LNCaP clone FGC (cell line): ENCODE data around the gene GRAMD1A.

Experiments used
- DNase-seq: peaks from one replicate; pipeline ENCODE4 v3.0.0-alpha.2; 2011; ENCODE audit warnings: low read depth
- H3K4me3 ChIP-seq: 2 replicates; pipeline ENCODE4 v1.5.1; 2011; ENCODE audit warnings: mild to moderate bottlenecking, low read depth, low read length, control low read depth
- TF ChIP-seq, protein P1 (sequence below): IDR thresholded peaks from 2 replicates; pipeline ENCODE4 v1.5.1; 2012; ENCODE audit warnings: mild to moderate bottlenecking; ENCODE audit not compliant: control insufficient read depth, insufficient read depth; ENCODE audit errors: extremely low read depth

GRAMD1A gene

GRCh38 chr19:35030257-35031071 is 30.3 kb downstream of the GRAMD1A start, which contains the start of gene SCN1B:
TSS of gene SCN1B (plus strand) at chr19:35030470. CDS start at chr19:35030821, 351 bp downstream.
- TF ChIP-seq, protein P1, sequence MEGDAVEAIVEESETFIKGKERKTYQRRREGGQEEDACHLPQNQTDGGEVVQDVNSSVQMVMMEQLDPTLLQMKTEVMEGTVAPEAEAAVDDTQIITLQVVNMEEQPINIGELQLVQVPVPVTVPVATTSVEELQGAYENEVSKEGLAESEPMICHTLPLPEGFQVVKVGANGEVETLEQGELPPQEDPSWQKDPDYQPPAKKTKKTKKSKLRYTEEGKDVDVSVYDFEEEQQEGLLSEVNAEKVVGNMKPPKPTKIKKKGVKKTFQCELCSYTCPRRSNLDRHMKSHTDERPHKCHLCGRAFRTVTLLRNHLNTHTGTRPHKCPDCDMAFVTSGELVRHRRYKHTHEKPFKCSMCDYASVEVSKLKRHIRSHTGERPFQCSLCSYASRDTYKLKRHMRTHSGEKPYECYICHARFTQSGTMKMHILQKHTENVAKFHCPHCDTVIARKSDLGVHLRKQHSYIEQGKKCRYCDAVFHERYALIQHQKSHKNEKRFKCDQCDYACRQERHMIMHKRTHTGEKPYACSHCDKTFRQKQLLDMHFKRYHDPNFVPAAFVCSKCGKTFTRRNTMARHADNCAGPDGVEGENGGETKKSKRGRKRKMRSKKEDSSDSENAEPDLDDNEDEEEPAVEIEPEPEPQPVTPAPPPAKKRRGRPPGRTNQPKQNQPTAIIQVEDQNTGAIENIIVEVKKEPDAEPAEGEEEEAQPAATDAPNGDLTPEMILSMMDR = no peak
- DNase-seq = no peak
- H3K4me3 ChIP-seq = peak within 1 kb of the TSS; percentile 23

DNA sequence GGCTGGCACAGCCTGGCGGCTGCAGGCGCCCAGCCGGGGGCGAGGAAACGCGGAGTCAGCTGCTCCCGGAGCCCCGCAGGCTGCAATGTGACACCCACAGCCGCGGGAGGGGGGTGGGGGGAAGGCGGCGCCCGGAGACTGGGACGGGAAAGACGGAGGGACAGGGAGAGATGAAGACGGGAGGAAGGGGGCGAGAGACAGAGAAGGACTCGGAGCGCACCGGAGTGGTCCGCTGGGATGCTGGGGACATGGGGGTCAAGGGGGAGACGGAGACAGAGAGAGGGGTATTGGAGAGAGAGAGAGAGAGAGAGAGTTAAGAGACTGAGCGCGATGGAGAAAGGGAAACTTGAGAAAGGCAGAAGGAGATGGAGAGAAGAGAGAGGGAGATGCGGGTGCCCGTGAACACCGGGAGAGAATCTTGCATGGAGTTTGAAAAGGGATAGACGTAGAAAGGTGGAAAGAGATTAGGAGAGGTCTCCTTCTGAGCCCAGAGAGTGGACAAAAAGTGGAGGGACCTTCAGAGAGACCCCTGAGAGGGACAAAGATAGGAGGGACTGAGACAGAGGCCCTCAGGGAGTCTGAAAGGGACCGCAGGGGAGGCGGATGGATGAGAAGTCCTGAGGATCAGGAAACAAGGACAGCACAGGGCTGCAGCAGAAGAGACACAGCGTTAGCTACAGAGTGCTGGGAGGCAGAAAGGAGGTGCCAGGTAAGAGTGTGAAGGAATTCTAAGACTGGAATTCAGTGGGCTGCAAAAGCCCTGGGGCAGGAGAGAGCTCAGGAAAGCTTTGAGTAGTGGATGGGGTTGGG is 31.2 kb downstream of the GRAMD1A start:
- TF ChIP-seq, protein P1 = no peak
- no peak overlapping the region; the same call in 1 of the 2 replicates for H3K4me3 ChIP-seq
- no peak for DNase-seq

GRCh38 chr19:35032356-35032865 is 32.3 kb downstream of the GRAMD1A start:
- no peak overlapping the region for H3K4me3 ChIP-seq
- TF ChIP-seq, protein P1 = no peak
- DNase-seq = no peak

GRCh38 chr19:35033067-35034004 is 33.2 kb downstream of the GRAMD1A start:
- no peak for DNase-seq
- TF ChIP-seq, protein P1 = no peak
- no peak overlapping the region for H3K4me3 ChIP-seq

GRCh38 chr19:35034005-35034502 is 33.9 kb downstream of the GRAMD1A start:
- TF ChIP-seq, protein P1 = no peak
- DNase-seq = no peak
- no peak overlapping the region for H3K4me3 ChIP-seq
